Nephron progenitor cell (in vitro differentiated cells): ENCODE data around the gene DKK1.
"Not testable (repeated sequence)": the region's sequence is repeated elsewhere in the genome, so short reads cannot be mapped to it uniquely, and the experiment has no call there.

Experiments
- DNase-seq: peaks from one replicate; pipeline ENCODE4 v3.0.0; 2021
- H3K27ac Mint-ChIP-seq: 2 replicates; pipeline ENCODE4 v1.8.0; 2021; ENCODE audit warnings: mild to moderate bottlenecking, moderate library complexity, mixed read lengths
- H3K27me3 Mint-ChIP-seq: 2 replicates; pipeline ENCODE4 v1.8.0; 2021; ENCODE audit warnings: mild to moderate bottlenecking, low read depth, mixed read lengths; ENCODE audit not compliant: poor library complexity
- H3K36me3 Mint-ChIP-seq: 2 replicates; pipeline ENCODE4 v1.8.0; 2021; ENCODE audit warnings: low read depth, mixed read lengths
- H3K4me1 Mint-ChIP-seq: 2 replicates; pipeline ENCODE4 v1.8.0; 2021; ENCODE audit warnings: mixed read lengths
- H3K4me3 Mint-ChIP-seq: 2 replicates; pipeline ENCODE4 v1.8.0; 2021; ENCODE audit warnings: mild to moderate bottlenecking, moderate library complexity, mixed read lengths
- H3K9me3 Mint-ChIP-seq: 2 replicates; pipeline ENCODE4 v1.8.0; 2021; ENCODE audit warnings: mild to moderate bottlenecking, moderate library complexity, mixed read lengths
- TF ChIP-seq, protein P1 (sequence below): fragments of 200-600 bp; sonication (generic); IDR thresholded peaks from 2 replicates; pipeline ENCODE4 v1.5.0; 2021; ENCODE audit warnings: antibody characterized with exemption

The DKK1 gene

DNA sequence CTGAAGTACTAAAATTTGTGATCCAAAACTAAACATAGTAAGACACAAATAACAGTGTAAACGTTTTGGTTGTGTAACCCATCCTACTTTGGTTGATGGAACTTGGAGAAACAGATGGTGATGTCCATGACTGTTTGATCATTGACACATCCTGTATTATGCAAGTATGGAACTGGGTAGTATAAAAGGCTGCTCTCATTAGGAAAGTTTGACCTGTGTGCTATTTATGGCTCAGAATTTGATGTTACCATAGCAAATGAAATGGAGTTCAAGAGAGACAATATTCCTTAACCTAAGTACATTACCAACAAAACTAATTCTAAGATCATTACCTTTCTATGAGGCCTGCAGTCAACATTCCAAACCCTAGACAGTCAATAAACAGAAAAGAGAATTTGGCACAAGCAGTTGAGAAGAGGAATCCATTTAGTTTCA, 39.9 kb downstream of the DKK1 start:
- Mint-ChIP-seq H3K9me3 (no peaks in the 10 kb centered on the region), H3K27ac (no peak overlapping the region)
- TF ChIP-seq, protein P1, sequence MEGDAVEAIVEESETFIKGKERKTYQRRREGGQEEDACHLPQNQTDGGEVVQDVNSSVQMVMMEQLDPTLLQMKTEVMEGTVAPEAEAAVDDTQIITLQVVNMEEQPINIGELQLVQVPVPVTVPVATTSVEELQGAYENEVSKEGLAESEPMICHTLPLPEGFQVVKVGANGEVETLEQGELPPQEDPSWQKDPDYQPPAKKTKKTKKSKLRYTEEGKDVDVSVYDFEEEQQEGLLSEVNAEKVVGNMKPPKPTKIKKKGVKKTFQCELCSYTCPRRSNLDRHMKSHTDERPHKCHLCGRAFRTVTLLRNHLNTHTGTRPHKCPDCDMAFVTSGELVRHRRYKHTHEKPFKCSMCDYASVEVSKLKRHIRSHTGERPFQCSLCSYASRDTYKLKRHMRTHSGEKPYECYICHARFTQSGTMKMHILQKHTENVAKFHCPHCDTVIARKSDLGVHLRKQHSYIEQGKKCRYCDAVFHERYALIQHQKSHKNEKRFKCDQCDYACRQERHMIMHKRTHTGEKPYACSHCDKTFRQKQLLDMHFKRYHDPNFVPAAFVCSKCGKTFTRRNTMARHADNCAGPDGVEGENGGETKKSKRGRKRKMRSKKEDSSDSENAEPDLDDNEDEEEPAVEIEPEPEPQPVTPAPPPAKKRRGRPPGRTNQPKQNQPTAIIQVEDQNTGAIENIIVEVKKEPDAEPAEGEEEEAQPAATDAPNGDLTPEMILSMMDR, result no peak

DNA sequence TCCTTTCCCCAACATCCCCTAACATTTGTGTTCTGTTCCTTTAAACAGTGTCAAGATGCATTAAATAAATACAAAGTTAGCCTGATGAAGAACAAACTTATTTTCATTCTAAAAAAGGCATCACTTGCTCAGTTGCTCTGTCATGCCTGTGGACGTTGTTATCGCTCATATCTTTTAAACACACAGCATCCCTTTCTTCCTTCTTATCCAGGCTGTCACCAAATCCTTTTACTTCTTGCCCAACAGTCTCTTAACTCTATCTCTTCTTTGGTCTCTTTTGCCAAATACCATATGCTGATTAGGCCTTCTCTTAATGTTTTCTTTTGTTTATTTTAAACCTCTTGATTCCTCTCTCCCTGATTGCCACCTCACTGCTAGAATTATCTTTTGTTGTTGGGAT, 43.9 kb downstream of the DKK1 start:
- Mint-ChIP-seq H3K27me3 (no peaks in the 10 kb centered on the region), H3K4me3 (no peak overlapping the region), H3K4me1 (peaks cover 13% of the 10 kb centered on the region), H3K36me3 (no peaks in the 10 kb centered on the region), H3K27ac (no peak overlapping the region), H3K9me3 (peaks cover 20% of the 10 kb centered on the region)
- TF ChIP-seq, protein P1, result no peak
- no peak for DNase-seq

More for the DNA sequence above, 39.9 kb downstream of the DKK1 start:
- Mint-ChIP-seq H3K36me3 (no peaks in the 10 kb centered on the region), H3K4me1 (peaks cover 13% of the 10 kb centered on the region), H3K4me3 (no peak overlapping the region), H3K27me3 (no peaks in the 10 kb centered on the region)
- no peak for DNase-seq

DNA sequence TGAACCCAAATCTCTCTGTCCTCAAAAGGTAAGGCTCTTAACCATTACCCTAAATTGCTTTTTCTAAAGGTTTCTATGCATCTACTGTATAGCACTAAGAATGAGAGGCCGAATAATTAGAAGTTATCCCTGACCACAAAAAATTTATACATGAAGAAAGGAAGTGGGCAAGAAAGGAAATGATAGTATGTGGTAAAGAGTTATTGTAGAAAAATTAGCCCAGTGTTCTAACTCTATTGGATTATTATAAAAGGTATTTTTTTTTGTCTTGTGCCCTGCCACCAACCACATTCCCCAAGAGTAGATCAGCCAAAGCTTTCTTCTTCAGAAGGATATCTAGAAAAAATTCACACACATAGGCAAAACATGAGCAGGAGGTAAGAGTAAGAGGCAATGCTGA, 45.4 kb downstream of the DKK1 start:
- H3K36me3 Mint-ChIP-seq, result peaks cover 4% of the 10 kb centered on the region
- peaks cover 33% of the 10 kb centered on the region for H3K9me3 Mint-ChIP-seq
- no peak overlapping the region for H3K4me3 Mint-ChIP-seq
- peaks cover 13% of the 10 kb centered on the region for H3K4me1 Mint-ChIP-seq
- TF ChIP-seq, protein P1, result no peak
- DNase-seq, result no peak
- H3K27me3 Mint-ChIP-seq, result no peaks in the 10 kb centered on the region
- H3K27ac Mint-ChIP-seq, result no peak overlapping the region

- not testable (repeated sequence) for H3K27ac Mint-ChIP-seq, H3K27me3 Mint-ChIP-seq, DNase-seq, H3K4me1 Mint-ChIP-seq, H3K4me3 Mint-ChIP-seq
- H3K9me3 Mint-ChIP-seq, result peaks cover 65% of the 10 kb centered on the region
- peaks cover 16% of the 10 kb centered on the region for H3K36me3 Mint-ChIP-seq
Observed at GRCh38 chr10:52365547-52366432, 51.7 kb downstream of the DKK1 start.
